Dendritic cell treated with granulocyte-macrophage colony-stimulating factor and Interleukin-4, amounts not matched to agents 40 ng/mL and 50 ng/mL, for 4 days (primary cell): ENCODE results near the gene EME2.
"Not testable (repeated sequence)": the region's sequence is repeated elsewhere in the genome, so short reads cannot be mapped to it uniquely, and the experiment has no call there.

ENCODE experiments used
- H3K27ac Mint-ChIP-seq: one replicate; pipeline ENCODE4 v1.8.0; 2022; ENCODE audit warnings: mild to moderate bottlenecking, mixed read lengths
- H3K27me3 Mint-ChIP-seq: one replicate; pipeline ENCODE4 v1.8.0; 2022; ENCODE audit warnings: mild to moderate bottlenecking, mixed read lengths
- H3K36me3 Mint-ChIP-seq: one replicate; pipeline ENCODE4 v1.8.0; 2022; ENCODE audit warnings: low read depth, mixed read lengths
- H3K4me1 Mint-ChIP-seq: one replicate; pipeline ENCODE4 v1.8.0; 2022; ENCODE audit warnings: low read depth, mixed read lengths
- H3K4me3 Mint-ChIP-seq: one replicate; pipeline ENCODE4 v1.8.0; 2022; ENCODE audit warnings: mild to moderate bottlenecking, moderate library complexity, mixed read lengths
- H3K9me3 Mint-ChIP-seq: one replicate; pipeline ENCODE4 v1.8.0; 2022; ENCODE audit warnings: mixed read lengths
- intact Hi-C: fragments of 100-400 bp; cut with micrococcal nuclease; formaldehyde crosslinking; loops from one replicate; pipeline ENCODE4 v1.15.0; 2022

Gene EME2

GRCh38 chr16:1772362-1772907 is at the start of gene EME2:
Gene EME2 (plus strand): TSS chr16:1772810. CDS start chr16:1773228, 418 bp downstream.
- peak within 1 kb of the TSS; percentile 90 for H3K4me3 Mint-ChIP-seq
- H3K27ac Mint-ChIP-seq: peak within 1 kb of the TSS; percentile 85
- peaks cover 81% of the 10 kb centered on the region for H3K36me3 Mint-ChIP-seq
- H3K27me3 Mint-ChIP-seq: no peaks in the 10 kb centered on the region
- intact Hi-C loops: loop anchor here (5.0 kb wide), 2 partner anchors 65 to 155 kb away; partner anchors contain the start of gene MAPK8IP3
- H3K4me1 Mint-ChIP-seq: peaks cover 51% of the 10 kb centered on the region
- H3K9me3 Mint-ChIP-seq: no peaks in the 10 kb centered on the region

GRCh38 chr16:1723450-1724147 is 49.0 kb upstream of the EME2 start:
- H3K4me3 Mint-ChIP-seq: no peak overlapping the region
- no peaks in the 10 kb centered on the region for H3K27me3 Mint-ChIP-seq
- H3K4me1 Mint-ChIP-seq: peaks cover 52% of the 10 kb centered on the region
- intact Hi-C loops: no loop called here
- peak overlapping the region; percentile 90 for H3K27ac Mint-ChIP-seq
- H3K36me3 Mint-ChIP-seq: peaks cover 43% of the 10 kb centered on the region
- H3K9me3 Mint-ChIP-seq: no peaks in the 10 kb centered on the region

- no peak overlapping the region for H3K27ac Mint-ChIP-seq
- intact Hi-C loops: no loop called here
- H3K4me1 Mint-ChIP-seq: peaks cover 43% of the 10 kb centered on the region
Measured at GRCh38 chr16:1724491-1724890, 48.1 kb upstream of the EME2 start.

GRCh38 chr16:1726661-1727502 is 45.7 kb upstream of the EME2 start:
- Mint-ChIP-seq H3K27me3 (no peaks in the 10 kb centered on the region), H3K36me3 (peaks cover 61% of the 10 kb centered on the region), H3K4me3 (no peak overlapping the region), H3K4me1 (peaks cover 27% of the 10 kb centered on the region), H3K27ac (no peak overlapping the region), H3K9me3 (no peaks in the 10 kb centered on the region)
- intact Hi-C loops: no loop called here

More at GRCh38 chr16:1724491-1724890, 48.1 kb upstream of the EME2 start:
- Mint-ChIP-seq H3K27me3 (no peaks in the 10 kb centered on the region), H3K4me3 (no peak overlapping the region), H3K36me3 (peaks cover 52% of the 10 kb centered on the region), H3K9me3 (no peaks in the 10 kb centered on the region)

- intact Hi-C loops: no loop called here
- H3K4me1 Mint-ChIP-seq: peaks cover 21% of the 10 kb centered on the region
- H3K4me3 Mint-ChIP-seq: no peak overlapping the region
- H3K27ac Mint-ChIP-seq: no peak overlapping the region
- peaks cover 61% of the 10 kb centered on the region for H3K36me3 Mint-ChIP-seq
- H3K9me3 Mint-ChIP-seq: no peaks in the 10 kb centered on the region
- no peaks in the 10 kb centered on the region for H3K27me3 Mint-ChIP-seq
Measured at GRCh38 chr16:1727651-1728624, 44.7 kb upstream of the EME2 start.

GRCh38 chr16:1729026-1729425 is 43.6 kb upstream of the EME2 start:
- H3K4me3 Mint-ChIP-seq: no peak overlapping the region
- H3K36me3 Mint-ChIP-seq: peaks cover 61% of the 10 kb centered on the region
- no peak overlapping the region for H3K27ac Mint-ChIP-seq
- H3K9me3 Mint-ChIP-seq: no peaks in the 10 kb centered on the region
- H3K27me3 Mint-ChIP-seq: no peaks in the 10 kb centered on the region
- peaks cover 12% of the 10 kb centered on the region for H3K4me1 Mint-ChIP-seq
- intact Hi-C loops: no loop called here

- H3K4me1 Mint-ChIP-seq: peaks cover 12% of the 10 kb centered on the region
- no peak overlapping the region for H3K27ac Mint-ChIP-seq
- intact Hi-C loops: no loop called here
- peaks cover 58% of the 10 kb centered on the region for H3K36me3 Mint-ChIP-seq
- H3K9me3 Mint-ChIP-seq: no peaks in the 10 kb centered on the region
- no peaks in the 10 kb centered on the region for H3K27me3 Mint-ChIP-seq
- H3K4me3 Mint-ChIP-seq: no peak overlapping the region
Measured at GRCh38 chr16:1729445-1729844, 43.2 kb upstream of the EME2 start.

- intact Hi-C loops: no loop called here
- Mint-ChIP-seq H3K27me3 (no peaks in the 10 kb centered on the region), H3K27ac (no peak overlapping the region), H3K9me3 (no peaks in the 10 kb centered on the region), H3K36me3 (peaks cover 43% of the 10 kb centered on the region), H3K4me3 (no peak overlapping the region), H3K4me1 (peaks cover 12% of the 10 kb centered on the region)
Measured at GRCh38 chr16:1731073-1731472, 41.5 kb upstream of the EME2 start.

- Mint-ChIP-seq H3K27ac (peak overlapping the region; percentile 45), H3K4me3 (no peak overlapping the region), H3K36me3 (peaks cover 38% of the 10 kb centered on the region), H3K9me3 (no peaks in the 10 kb centered on the region), H3K27me3 (no peaks in the 10 kb centered on the region), H3K4me1 (peaks cover 12% of the 10 kb centered on the region)
- intact Hi-C loops: no loop called here
Measured at GRCh38 chr16:1731603-1732002, 41.0 kb upstream of the EME2 start.

- Mint-ChIP-seq H3K36me3 (peaks cover 33% of the 10 kb centered on the region), H3K27ac (peak overlapping the region; percentile 45), H3K27me3 (no peaks in the 10 kb centered on the region), H3K9me3 (no peaks in the 10 kb centered on the region), H3K4me3 (no peak overlapping the region), H3K4me1 (peaks cover 12% of the 10 kb centered on the region)
- intact Hi-C loops: no loop called here
Measured at GRCh38 chr16:1732071-1732470, 40.5 kb upstream of the EME2 start.

GRCh38 chr16:1732551-1732987 is 40.0 kb upstream of the EME2 start:
- H3K9me3 Mint-ChIP-seq, H3K27ac Mint-ChIP-seq, intact Hi-C loops, H3K4me3 Mint-ChIP-seq, H3K27me3 Mint-ChIP-seq: not testable (repeated sequence)
- H3K4me1 Mint-ChIP-seq: peaks cover 12% of the 10 kb centered on the region
- H3K36me3 Mint-ChIP-seq: peaks cover 28% of the 10 kb centered on the region

- Mint-ChIP-seq H3K4me3 (no peak overlapping the region), H3K9me3 (no peaks in the 10 kb centered on the region)
Measured at GRCh38 chr16:1734123-1734522, 38.5 kb upstream of the EME2 start.

GRCh38 chr16:1734816-1735215 is 37.8 kb upstream of the EME2 start:
- Mint-ChIP-seq H3K36me3 (peaks cover 5% of the 10 kb centered on the region), H3K9me3 (no peaks in the 10 kb centered on the region), H3K27ac (no peak overlapping the region), H3K4me3 (no peak overlapping the region), H3K27me3 (no peaks in the 10 kb centered on the region), H3K4me1 (peaks cover 12% of the 10 kb centered on the region)
- intact Hi-C loops: no loop called here

More at GRCh38 chr16:1734123-1734522, 38.5 kb upstream of the EME2 start:
- intact Hi-C loops: no loop called here
- Mint-ChIP-seq H3K27ac (no peak overlapping the region), H3K4me1 (peaks cover 12% of the 10 kb centered on the region), H3K27me3 (no peaks in the 10 kb centered on the region), H3K36me3 (peaks cover 12% of the 10 kb centered on the region)
